ENCODE data around the gene CCNG1. TPM values are rescaled to one million over a fixed set of nuclear protein-coding genes. Genes with fewer than 3 reads are reported as not detected.
A peak's percentile ranks its signal among the peaks of the same experiment; 100 is the strongest.
"Not testable (repeated sequence)": the region's sequence is repeated elsewhere in the genome, so short reads cannot be mapped to it uniquely, and the experiment has no call there.

Gene CCNG1
- 100 to 1,000 TPM in 1 of 6 donors, 10 to 100 TPM in 5; 52.5 to 118 (median 73.8) TPM for total RNA-seq

DNA sequence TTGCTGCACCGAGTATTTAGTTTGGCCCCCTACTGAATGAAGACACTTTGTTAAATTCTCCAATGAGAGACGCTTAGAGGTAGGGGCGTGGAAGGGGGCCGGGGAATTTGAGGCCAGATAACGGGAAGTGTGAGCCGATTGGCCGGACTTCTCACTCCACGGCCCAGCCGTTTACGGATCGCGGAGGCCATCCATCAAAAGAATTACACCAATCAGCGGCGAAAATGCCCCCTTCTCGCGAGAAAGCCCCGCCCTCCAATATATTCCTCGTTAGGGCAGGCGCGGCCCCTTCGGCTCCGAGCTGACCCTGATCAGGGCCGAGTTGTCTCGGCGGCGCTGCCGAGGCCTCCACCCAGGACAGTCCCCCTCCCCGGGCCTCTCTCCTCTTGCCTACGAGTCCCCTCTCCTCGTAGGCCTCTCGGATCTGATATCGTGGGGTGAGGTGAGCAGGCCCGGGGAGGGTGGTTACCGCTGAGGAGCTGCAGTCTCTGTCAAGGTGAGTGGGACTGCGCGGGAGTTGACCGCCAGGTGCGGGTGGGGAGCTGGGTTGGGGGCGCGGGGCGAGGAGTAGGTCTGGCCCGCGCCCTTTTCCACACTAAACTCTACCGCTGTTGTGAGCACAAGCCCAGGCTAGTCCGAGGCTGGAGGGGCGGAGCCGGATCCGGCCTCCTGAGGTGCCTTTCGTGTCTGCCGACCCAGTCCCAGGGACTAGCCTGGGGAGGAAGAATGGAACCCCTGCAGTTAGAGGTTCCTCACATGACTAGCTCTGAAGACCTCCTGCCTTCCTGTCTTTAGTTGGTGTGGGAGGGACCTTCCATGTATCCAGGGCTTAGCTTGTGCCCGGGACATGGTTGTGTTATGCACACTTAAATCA, at the start of gene CCNG1:
CCNG1 (plus strand) TSS at position 287 of the 874 bp plus-strand sequence. CDS start 1,662 bp downstream, outside the sequence.
- 0 to 9% methylated on average over 29 to 47 of the region's 51 CpGs for WGBS, 2 donors

GRCh38 chr5:163395792-163396191, 41.6 kb upstream of the CCNG1 start:
- no peak overlapping the region for H3K27ac ChIP-seq
- TF ChIP-seq CTCF (IDR thresholded peaks at IDR 0.05) (no peak), POLR2A (IDR thresholded peaks at IDR 0.05) (no peak), EP300 (IDR thresholded peaks at IDR 0.05) (no peak), POLR2AphosphoS5 (IDR thresholded peaks at IDR 0.05) (no peak)
- DNase-seq, result no peak
- no peaks in the 10 kb centered on the region for H3K36me3 ChIP-seq
- H3K9me3 ChIP-seq, result no peaks in the 10 kb centered on the region
- H3K4me3 ChIP-seq, result no peak overlapping the region
- H3K4me1 ChIP-seq, result no peaks in the 10 kb centered on the region
- no peaks in the 10 kb centered on the region for H3K27me3 ChIP-seq
- no peak for ATAC-seq (ENCODE audit: low FRiP score in 2 of 2)
- WGBS, 2 donors, result 94 to 95% methylated on average over 2 of the region's 2 CpGs

More for the DNA sequence above, at the start of gene CCNG1:
- peak within 1 kb of the TSS; percentile 71 to 95 (median 82) for H3K4me3 ChIP-seq
- H3K27me3 ChIP-seq, result no peaks in the 10 kb centered on the region
- H3K4me1 ChIP-seq, result peaks cover 20 to 27% (median 24%) of the 10 kb centered on the region in 4 donors
- DNase-seq (peak; percentile 93 to 97), ATAC-seq (ENCODE audit: low FRiP score in 2 of 2) (peak; percentile 98)
- peak in 3 of 4 donors; percentile 67 to 89 (median 81) for TF ChIP-seq POLR2A (IDR thresholded peaks at IDR 0.05)
- peak; percentile 71 to 95 for TF ChIP-seq POLR2AphosphoS5 (IDR thresholded peaks at IDR 0.05)
- TF ChIP-seq EP300 (IDR thresholded peaks at IDR 0.05), result no peak
- peak in 1 of 6 experiments; percentile 25 for TF ChIP-seq CTCF (IDR thresholded peaks at IDR 0.05)
- peak within 1 kb of the TSS; percentile 88 to 94 (median 92) for H3K27ac ChIP-seq
- H3K36me3 ChIP-seq, result peaks cover 7 to 16% (median 10%) of the 10 kb centered on the region in 4 donors
- no peaks in the 10 kb centered on the region for H3K9me3 ChIP-seq

- H3K36me3 ChIP-seq; H3K4me3 ChIP-seq; ATAC-seq (ENCODE audit: low FRiP score in 2 of 2); DNase-seq; H3K9me3 ChIP-seq; H3K27ac ChIP-seq; H3K4me1 ChIP-seq; H3K27me3 ChIP-seq: not testable (repeated sequence)
- WGBS, 2 donors, result 74 to 76% methylated on average over 9 of the region's 9 CpGs
Measured at GRCh38 chr5:163396818-163397340, 40.5 kb upstream of the CCNG1 start.

DNA sequence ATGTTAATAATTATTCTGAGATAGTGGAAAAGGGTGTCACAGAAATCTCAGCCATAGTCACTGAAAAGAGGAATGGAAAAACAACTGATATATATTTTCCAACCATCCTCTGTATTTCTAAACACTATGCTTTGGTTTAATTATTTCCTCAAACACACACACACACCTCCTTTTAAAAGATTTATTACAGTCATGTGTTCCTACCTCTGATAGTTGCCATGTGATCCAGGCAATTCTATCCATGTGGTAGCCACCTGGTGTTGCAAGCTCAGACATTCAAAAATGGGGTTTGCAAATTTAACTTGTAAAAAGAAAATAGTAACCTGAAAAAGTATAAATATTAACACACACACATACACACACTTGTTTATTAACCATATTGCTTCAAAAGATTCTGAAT, 40.0 kb upstream of the CCNG1 start:
- TF ChIP-seq POLR2A (IDR thresholded peaks at IDR 0.05) (no peak), EP300 (IDR thresholded peaks at IDR 0.05) (no peak), POLR2AphosphoS5 (IDR thresholded peaks at IDR 0.05) (no peak), CTCF (IDR thresholded peaks at IDR 0.05) (no peak)
- ATAC-seq (ENCODE audit: low FRiP score in 2 of 2), result no peak
- Histone ChIP-seq H3K36me3 (no peaks in the 10 kb centered on the region), H3K27me3 (no peaks in the 10 kb centered on the region), H3K27ac (no peak overlapping the region), H3K4me3 (no peak overlapping the region), H3K9me3 (no peaks in the 10 kb centered on the region), H3K4me1 (no peaks in the 10 kb centered on the region)
- no peak for DNase-seq

DNA sequence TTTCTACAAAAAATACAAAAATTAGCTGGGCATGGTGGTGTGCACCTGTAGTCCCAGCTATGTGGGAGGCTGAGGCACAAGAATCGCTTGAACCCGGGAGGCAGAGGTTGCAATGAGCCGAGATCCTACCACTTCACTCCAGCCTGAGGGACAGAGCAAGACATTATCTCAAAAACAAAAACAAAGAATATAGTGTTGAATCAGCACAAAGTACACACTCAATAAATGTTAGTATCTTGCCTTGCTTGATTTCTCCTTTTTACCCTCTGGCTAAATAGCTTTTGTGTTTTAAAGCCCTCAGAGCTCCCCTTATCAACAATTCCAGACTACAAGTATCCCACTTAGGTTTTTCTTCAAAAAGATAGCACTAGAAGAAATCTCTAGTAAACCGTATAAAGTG, 37.5 kb upstream of the CCNG1 start:
- WGBS, 2 donors, result 66 to 82% methylated on average over 4 of the region's 4 CpGs
- no peak for TF ChIP-seq POLR2AphosphoS5 (IDR thresholded peaks at IDR 0.05)
- Histone ChIP-seq H3K36me3 (no peaks in the 10 kb centered on the region), H3K4me3 (no peak overlapping the region), H3K9me3 (no peaks in the 10 kb centered on the region), H3K27ac (no peak overlapping the region), H3K4me1 (no peaks in the 10 kb centered on the region), H3K27me3 (no peaks in the 10 kb centered on the region)
- ATAC-seq (ENCODE audit: low FRiP score in 2 of 2) (no peak), DNase-seq (no peak)

Data from upper lobe of left lung (tissue), 6 donors.